A673 (cell line): ENCODE results near the gene TEX12. TPM values are rescaled to one million over a fixed set of nuclear protein-coding genes. Genes with fewer than 3 reads are reported as not detected.
A peak's percentile ranks its signal among the peaks of the same experiment; 100 is the strongest.

Experiments used
- BruUV-seq: library from RNA; stranded (reverse); fragments of 400-500 nt; replicated peaks from 2 replicates; lab custom pipeline; 2021; lab: Mats Ljungman, UMichigan
- CTCF ChIA-PET: fragments of 300-600 bp; sonication (Branson Sonifier 250); formaldehyde crosslinking; loops from one replicate; lab custom pipeline; 2022; ENCODE audit warnings: antibody characterized with exemption; lab: Charles Lee
- POLR2A ChIA-PET: fragments of 300-600 bp; sonication (Branson Sonifier 250); formaldehyde crosslinking; loops from one replicate; lab custom pipeline; 2022; ENCODE audit warnings: antibody characterized with exemption; ENCODE audit not compliant: low non-redundant PET; lab: Charles Lee
- DNase-seq: peaks from one replicate; pipeline ENCODE4 v3.0.0-alpha.2; 2015; ENCODE audit warnings: low spot score
- H3K27ac ChIP-seq: fragments of 200-600 bp; sonication (generic); 2 replicates; pipeline ENCODE4 v1.5.1; 2016; ENCODE audit warnings: mixed run types, low read depth, mild to moderate bottlenecking, mixed read lengths, antibody characterized with exemption, low read length; ENCODE audit not compliant: poor library complexity, severe bottlenecking
- H3K27me3 ChIP-seq: fragments of 200-600 bp; sonication (generic); replicated peaks from 2 replicates; pipeline ENCODE4 v1.6.1; 2017; ENCODE audit warnings: mixed run types, low read depth, mild to moderate bottlenecking, mixed read lengths, antibody characterized with exemption, low read length; ENCODE audit not compliant: insufficient read depth, poor library complexity
- H3K36me3 ChIP-seq: fragments of 200-600 bp; sonication (generic); 2 replicates; pipeline ENCODE4 v1.6.1; 2016; ENCODE audit warnings: mixed run types, mild to moderate bottlenecking, mixed read lengths, antibody characterized with exemption, low read length; ENCODE audit not compliant: insufficient read depth, poor library complexity, severe bottlenecking
- H3K4me1 ChIP-seq: fragments of 200-600 bp; sonication (generic); 2 replicates; pipeline ENCODE4 v1.6.1; 2017; ENCODE audit warnings: mixed run types, mild to moderate bottlenecking, mixed read lengths, antibody characterized with exemption, low read length; ENCODE audit not compliant: insufficient read depth, poor library complexity, severe bottlenecking
- H3K4me3 ChIP-seq: fragments of 200-600 bp; sonication (generic); 2 replicates; pipeline ENCODE4 v1.5.1; 2016; ENCODE audit warnings: low read depth, mixed run types, mild to moderate bottlenecking, mixed read lengths, low read length; ENCODE audit not compliant: poor library complexity, severe bottlenecking
- H3K9me3 ChIP-seq: fragments of 200-600 bp; sonication (generic); 2 replicates; pipeline ENCODE4 v1.6.1; 2016; ENCODE audit warnings: mixed run types, low read depth, mild to moderate bottlenecking, mixed read lengths, antibody characterized with exemption, low read length; ENCODE audit not compliant: poor library complexity, severe bottlenecking
- CTCF ChIP-seq: fragments of 300-800, 200-600 bp; sonication (generic); conservative IDR thresholded peaks from 2 replicates; pipeline ENCODE4 v1.5.1; 2017; ENCODE audit warnings: low read depth, mild to moderate bottlenecking, antibody characterized with exemption, low read length, moderate library complexity, mixed read lengths
- EZH2 ChIP-seq: fragments of 200-600 bp; sonication (generic); IDR thresholded peaks from 2 replicates; pipeline ENCODE4 v1.6.1; 2017; ENCODE audit warnings: borderline replicate concordance, low read depth, mild to moderate bottlenecking, mixed read lengths, antibody characterized with exemption, low read length; ENCODE audit not compliant: poor library complexity, severe bottlenecking
- intact Hi-C: fragments of 100-400 bp; cut with micrococcal nuclease; formaldehyde crosslinking; loops from one replicate; pipeline ENCODE4 v1.10.0; 2022; ENCODE audit not compliant: unreplicated experiment
- total RNA-seq: library from RNA; stranded (reverse); gene quantifications from 2 replicates; pipeline ENCODE4 v1.2.3, GENCODE V29; 2021

TEX12 gene
- total RNA-seq, 1 experiment from 2014 or later = 0.41 TPM

GRCh38 chr11:112156956-112157766, 10.0 kb upstream of the TEX12 start:
- TF ChIP-seq EZH2 = no peak
- no peak for TF ChIP-seq CTCF
- ChIA-PET POLR2A (no interaction called here), CTCF (no interaction called here)
- peak; percentile 70 for DNase-seq
- Histone ChIP-seq H3K4me3 (no peak overlapping the region), H3K36me3 (no peaks in the 10 kb centered on the region), H3K4me1 (peaks cover 7% of the 10 kb centered on the region), H3K27me3 (no peaks in the 10 kb centered on the region), H3K27ac (no peak overlapping the region), H3K9me3 (no peaks in the 10 kb centered on the region)
- no TSS peak for BruUV-seq
- intact Hi-C loops = no loop called here

GRCh38 chr11:112159098-112160065, 7.8 kb upstream of the TEX12 start:
- H3K9me3 ChIP-seq = no peaks in the 10 kb centered on the region
- peaks cover 7% of the 10 kb centered on the region for H3K4me1 ChIP-seq
- ChIA-PET CTCF (no interaction called here), POLR2A (no interaction called here)
- no TSS peak for BruUV-seq
- no peak overlapping the region for H3K4me3 ChIP-seq
- intact Hi-C loops = no loop called here
- H3K27ac ChIP-seq = no peak overlapping the region
- no peaks in the 10 kb centered on the region for H3K27me3 ChIP-seq
- no peak for DNase-seq
- TF ChIP-seq CTCF (no peak), EZH2 (no peak)
- H3K36me3 ChIP-seq = no peaks in the 10 kb centered on the region

GRCh38 chr11:112160091-112160848, 6.9 kb upstream of the TEX12 start:
- no peak for TF ChIP-seq EZH2
- no peak for TF ChIP-seq CTCF
- peaks cover 7% of the 10 kb centered on the region for H3K4me1 ChIP-seq
- ChIA-PET POLR2A (no interaction called here), CTCF (no interaction called here)
- no peaks in the 10 kb centered on the region for H3K36me3 ChIP-seq
- no peak for DNase-seq
- H3K9me3 ChIP-seq = no peaks in the 10 kb centered on the region
- intact Hi-C loops = no loop called here
- H3K4me3 ChIP-seq = no peak overlapping the region
- BruUV-seq = no TSS peak
- no peaks in the 10 kb centered on the region for H3K27me3 ChIP-seq
- H3K27ac ChIP-seq = no peak overlapping the region
